HG03432 (cell line): ENCODE measurements around the gene PLEKHN1.
"Not testable (repeated sequence)": the region's sequence is repeated elsewhere in the genome, so short reads cannot be mapped to it uniquely, and the experiment has no call there.

ENCODE experiments used
- ATAC-seq: cut with Tn5 transposase; IDR thresholded peaks from one replicate; pipeline ENCODE4 v1.9.1; 2021; ENCODE audit warnings: mild to moderate bottlenecking, moderate library complexity; ENCODE audit not compliant: unreplicated experiment

The PLEKHN1 gene

DNA sequence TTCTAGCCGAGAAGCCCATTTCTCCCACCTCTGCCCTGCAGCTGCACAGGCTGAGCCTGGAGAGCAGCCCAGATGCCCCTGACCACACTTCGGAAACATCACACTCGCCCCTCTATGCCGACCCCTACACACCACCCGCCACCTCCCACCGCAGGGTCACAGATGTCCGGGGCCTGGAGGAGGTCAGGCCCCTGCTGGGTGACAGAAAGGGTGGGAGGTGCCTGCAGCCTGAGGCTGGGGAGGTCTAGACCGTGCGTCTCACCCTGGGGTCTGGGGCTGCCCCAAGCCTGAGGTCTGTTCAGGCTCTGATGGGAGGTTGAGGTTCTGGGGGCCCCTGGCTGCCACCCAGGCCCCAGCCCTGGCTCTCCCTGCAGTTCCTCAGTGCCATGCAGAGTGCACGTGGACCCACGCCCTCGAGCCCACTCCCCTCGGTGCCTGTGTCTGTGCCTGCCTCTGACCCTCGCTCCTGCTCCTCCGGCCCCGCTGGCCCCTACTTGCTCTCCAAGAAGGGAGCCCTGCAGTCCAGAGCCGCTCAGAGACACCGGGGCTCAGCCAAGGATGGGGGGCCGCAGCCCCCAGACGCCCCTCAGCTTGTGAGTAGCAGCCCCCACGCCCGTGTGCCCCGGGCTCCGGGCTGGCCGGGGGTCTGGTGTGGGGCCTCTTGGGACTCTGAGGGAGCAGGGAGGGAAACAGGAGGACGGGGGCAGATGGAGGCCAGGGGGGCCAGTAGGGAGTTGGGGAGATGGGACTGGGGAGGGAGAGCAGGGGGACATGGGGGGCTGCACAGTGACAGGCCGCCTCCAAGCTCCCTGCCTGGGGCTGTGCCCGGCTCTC lies 7.4 kb downstream of the PLEKHN1 start:
- no peak for ATAC-seq

DNA sequence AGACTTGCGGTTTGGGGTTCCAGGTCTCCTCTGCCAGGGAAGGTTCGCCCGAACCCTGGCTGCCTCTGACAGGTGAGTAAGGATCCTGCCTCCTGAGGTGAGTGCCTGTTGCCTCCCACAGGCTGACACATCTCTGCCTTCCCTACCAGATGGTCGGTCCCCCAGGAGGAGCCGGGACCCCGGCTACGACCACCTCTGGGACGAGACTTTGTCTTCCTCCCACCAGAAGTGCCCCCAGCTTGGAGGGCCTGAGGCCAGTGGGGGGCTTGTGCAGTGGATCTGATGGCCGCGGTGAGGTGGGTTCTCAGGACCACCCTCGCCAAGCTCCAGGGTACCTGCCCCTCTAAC lies 8.0 kb downstream of the PLEKHN1 start:
- ATAC-seq, result no peak

DNA sequence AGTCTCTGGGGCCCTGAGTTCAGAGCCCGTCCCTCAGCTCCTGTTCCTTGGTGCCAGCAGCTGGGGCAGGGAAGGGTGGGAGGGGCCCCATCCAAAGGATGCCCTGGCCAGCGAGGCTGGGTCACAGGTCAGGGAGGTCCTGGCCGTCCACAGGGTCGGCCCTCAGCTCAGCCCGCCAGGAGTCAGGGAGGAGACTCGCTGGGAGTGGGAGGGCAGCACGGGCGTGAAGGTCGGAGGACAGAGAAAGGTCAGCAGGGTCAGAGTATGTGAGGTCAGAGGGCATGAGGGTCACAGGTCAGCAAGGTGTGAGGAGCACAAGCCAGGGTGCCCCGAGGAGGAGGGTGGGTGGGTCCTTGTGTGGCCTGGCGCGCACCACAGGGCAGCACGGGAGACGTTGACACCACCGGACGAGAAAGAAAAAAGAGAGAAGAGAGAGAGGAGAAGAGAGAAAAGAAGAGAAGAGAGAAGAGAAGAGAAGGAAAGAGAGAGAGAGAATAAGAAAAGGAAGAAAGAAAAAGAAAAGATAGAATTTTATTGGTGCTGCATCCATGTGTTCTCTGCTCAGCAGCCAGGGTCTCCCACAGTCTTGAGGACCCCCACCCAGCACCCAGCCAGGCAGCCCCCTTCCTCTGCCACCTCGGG lies 8.5 kb downstream of the PLEKHN1 start:
- ATAC-seq, result no peak

DNA sequence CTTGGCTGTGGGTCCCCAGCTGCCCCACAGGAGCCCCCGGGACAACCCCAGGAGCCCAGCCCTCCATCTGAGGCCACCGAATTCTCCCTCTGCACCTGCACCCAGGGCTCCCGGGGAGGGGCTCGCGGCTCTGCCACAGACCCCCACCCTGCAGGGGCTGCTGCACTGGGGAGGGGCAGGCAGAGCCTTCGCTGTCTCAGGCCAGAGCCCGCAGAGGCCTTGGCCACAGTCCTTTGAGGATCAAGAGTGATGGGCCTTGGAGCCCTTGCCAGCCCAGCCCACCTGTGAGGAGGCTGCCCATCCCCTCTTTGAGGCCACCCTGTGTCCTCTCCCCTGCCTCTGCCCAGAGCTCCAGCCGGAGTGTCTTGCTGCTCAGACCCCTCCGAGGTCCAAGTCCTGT lies 9.1 kb downstream of the PLEKHN1 start:
- no peak for ATAC-seq

DNA sequence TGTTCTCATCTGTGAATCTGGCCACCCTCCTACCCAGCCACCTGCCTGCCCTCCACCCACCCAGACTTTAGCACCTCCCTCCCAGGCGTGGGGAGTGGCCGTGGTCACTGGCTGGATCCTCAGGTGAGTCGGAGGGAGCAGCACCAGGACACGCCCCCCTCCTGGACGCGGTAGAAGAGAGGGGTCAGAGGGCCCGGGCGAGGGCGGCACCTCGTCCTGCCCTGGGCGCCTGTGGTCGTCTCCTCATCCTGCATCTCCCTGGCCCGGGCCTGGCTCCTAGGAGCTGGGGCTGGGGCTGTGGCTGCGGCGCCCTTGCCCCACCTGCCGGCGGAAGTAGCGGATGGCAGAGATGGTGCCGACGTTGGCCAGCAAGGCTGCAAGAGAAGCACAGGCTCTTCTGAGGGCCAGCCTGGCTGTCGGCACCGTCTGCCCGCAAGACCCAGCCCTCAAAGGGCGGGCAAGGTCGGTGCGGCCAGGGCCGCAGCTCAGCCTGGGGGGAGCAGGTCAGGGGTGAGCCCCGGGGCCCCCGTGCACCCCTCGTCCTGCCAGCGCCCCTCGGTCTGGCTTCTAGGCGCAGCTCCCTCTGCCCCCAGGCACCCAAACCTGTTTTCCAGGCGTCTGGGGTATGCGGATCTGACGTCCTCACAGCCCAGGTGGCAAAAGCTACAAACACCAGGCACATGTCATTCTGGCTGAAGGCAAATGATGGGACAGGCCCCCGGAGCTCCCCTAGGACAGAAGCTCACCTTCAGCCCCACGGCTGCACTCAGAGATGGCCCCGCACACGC lies 9.8 kb downstream of the PLEKHN1 start:
- ATAC-seq, result no peak

DNA sequence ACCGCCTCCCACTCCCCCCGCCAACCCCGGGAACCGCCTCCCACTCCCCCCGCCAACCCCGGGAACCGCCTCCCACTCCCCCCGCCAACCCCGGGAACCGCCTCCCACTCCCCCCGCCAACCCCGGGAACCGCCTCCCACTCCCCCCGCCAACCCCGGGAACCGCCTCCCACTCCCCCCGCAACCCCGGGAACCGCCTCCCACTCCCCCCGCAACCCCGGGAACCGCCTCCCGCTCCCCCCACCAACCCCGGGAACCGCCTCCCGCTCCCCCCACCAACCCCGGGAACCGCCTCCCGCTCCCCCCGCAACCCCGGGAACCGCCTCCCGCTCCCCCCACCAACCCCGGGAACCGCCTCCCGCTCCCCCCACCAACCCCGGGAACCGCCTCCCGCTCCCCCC lies 10.5 kb downstream of the PLEKHN1 start:
- not testable (repeated sequence) for ATAC-seq

DNA sequence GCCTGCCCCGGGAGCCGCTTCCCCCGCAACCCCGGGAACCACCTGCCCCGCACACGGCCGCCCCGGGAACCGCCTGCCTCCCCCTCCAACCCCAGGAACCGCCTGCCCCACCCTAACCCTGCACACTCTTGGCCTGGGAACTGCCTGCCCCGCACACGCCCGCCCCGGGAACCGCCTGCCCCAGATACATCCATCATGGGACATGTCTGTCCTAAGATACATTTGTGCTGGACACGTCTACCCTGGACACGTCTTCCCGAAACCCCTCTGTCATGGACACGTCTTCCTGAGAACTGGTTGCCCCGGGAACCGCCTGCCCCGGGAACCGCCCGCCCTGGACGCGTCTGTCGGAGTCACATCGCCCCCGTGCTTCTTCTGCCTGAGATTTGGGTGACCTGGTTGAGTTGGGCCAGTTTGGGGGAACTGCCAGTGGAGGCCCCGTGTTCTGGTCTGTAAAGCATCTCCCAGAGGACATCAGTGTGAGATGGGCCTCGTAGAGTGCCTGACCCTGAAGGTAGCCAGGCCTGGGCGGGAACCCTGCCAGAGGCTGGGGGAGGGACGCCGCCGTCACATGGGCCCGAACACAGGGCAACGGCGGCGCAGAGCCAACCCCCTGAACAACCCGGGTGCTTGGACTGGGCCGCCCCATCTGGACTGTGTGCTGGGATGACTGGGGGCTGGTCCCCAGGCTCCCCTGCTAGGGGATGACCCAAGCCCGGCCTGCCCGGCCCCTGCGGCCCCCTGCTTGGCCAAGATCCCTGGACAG lies 12.0 kb downstream of the PLEKHN1 start:
- no peak for ATAC-seq

DNA sequence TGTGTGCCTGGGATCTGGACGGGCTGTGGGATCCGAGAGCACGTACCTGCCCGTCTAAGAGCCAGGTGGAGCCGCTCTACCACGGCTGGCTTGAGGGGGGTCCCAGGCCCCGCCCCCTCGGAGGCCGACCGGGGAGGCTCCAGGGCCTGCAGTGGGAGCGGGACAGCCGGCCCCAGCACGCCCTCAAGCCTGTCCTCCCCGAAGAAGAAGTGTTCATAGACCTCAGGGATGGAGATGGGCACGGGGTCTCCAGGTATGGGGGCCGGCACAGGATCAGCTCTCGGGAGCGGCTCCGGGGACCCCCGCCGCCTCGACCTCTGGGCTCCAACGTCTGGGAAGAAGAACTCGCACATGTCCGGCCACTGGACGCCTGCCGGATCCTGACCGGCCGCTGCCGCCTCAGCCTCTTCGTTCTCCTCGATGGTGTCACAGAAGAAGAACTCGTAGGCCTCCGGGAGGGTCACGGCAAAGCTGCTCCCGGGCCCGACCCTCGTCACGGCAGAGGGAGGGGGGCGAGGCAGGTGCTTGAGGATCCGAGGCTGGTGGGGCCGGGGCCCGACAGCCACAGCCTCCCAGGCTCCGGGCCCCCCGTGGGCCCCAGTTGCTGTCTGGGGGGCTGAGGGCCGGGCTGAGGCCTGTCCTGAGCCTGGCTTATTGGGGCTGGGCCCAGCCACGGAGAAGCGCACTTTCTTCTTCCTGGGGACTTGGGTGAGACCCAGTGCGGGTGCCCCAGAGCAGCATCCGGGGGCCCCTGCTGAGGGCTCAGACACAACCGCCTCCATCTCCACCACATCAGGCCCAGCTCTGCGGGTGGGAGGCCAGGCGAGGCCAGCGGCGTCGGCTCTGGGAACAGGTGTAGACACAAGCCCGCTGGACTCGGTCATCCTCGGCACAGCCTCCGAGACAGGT lies 12.8 kb downstream of the PLEKHN1 start:
- no peak for ATAC-seq

DNA sequence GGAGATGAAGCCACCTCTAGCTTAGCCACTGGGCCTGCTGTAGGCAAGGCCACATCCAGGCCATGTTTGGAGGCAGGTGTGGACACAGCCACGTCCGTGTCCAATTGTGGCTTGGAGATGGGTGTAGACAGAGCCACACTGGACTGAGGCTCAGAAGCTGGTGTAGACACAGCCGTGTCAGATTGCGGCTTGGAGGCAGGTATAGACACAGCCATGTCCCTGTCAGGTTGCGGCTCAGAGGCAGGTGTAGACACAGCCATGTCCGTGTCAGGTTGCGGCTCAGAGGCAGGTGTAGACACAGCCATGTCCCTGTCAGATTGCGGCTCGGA lies 13.4 kb downstream of the PLEKHN1 start:
- ATAC-seq, result no peak

DNA sequence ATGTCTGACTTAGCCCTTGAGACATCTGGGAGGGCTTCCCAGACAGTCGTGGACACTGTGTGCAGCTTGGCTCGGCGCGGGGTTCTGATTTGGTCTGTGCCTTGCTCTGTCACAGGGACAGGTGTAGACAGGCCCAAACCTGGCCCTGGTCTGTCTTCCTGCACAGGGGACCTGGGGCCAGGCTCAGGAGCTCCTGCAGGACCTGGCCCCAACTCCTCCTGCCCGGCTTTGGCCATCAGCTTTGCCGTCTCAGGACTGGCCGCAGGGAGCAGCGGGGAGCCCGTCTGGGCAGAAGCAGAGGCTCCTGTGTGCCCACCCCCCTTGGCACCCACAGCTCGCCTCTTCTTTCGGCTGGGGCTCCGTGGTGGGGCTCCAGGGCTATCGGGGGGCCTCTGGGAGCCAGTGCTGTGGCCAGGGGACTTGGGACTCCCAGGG lies 13.9 kb downstream of the PLEKHN1 start:
- no peak for ATAC-seq

DNA sequence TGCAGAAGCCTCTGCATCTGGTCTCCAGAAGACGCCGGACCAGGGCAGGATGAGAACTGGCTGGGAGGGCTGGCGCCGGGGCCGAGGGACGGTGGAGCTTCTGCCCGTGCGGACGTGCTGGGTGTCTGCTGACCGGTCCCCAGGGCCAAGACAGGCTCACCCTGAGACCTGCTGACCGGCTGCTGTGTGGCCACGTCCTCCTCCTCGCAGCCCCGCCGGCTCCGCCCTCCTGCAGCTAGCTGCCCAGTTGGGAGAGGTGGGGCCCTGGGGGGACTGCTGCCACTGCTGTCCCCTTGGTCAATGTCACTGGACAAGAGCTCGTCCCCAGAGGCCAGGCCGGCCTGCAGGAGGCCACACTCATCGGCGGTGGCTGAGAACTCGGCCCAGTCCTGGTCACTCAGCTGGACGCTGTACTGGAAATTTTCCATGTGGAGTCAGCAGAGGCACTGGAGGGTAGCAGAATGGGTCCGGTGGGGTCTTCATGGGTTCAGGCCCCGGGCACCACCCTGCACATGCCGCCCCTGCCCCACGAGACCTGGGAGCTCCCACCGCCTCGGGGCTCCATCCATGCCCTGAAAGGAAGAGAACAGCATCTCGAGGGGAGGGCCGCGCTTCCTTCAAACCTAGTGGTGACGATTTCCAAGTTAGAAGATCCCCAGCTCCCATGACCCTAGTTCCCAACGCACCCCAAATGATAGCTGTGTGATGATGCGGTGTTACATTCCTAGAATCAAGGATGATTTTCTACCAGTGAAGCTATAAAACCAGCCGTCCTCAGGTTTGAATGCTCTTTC lies 14.5 kb downstream of the PLEKHN1 start:
- no peak for ATAC-seq

DNA sequence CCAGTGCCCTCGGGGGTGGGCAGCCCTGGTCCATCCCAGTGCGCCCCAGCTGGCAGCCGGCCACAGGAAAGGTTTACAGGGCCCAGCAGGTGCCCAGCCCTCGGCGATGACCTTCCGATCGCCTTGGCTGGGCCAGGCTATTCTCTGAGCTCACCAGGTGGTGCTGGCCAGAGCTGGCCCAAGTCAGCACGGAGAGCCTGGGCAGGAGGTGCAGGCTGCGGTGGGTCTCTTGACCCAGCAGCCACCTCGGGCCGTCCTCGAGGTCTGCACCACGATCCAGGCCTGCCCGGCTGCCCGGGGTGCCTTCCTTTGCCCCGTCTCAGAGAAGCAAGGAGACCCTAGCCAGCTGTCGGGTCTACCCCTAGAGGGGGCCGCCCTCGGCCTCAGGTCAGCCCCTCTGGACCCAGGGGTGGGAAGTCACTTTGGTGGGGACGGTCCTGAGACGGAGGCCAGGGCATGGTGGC lies 15.2 kb downstream of the PLEKHN1 start:
- no peak for ATAC-seq

DNA sequence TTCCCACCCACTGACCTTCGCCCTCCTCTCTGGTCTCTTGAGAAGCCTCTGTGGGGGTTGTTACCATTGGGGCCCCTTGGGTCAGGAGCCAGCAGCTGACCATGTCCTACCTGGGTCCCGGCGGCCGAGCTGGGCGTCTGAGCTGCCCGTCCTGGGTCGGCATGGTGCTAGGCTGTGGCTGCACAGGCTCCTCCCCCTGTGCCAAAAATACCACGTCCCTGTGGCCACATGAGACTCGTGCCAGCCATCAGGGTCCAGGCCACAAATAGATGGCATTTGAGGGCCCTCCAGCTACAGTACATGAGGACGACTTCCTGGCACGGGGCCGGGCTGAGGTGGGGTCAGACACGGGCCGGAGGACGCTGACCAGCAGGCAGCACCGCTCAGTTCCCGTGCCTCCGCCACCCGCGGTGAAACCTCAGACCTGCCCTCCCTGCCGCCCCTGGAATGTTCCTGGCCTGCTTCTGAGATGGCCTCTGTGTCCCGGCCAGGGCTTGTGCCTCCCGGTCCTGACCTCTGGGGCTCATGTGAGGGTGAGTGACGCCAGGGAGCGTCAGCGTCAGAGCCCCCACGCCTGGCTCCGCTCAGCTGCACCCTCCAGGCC lies 15.8 kb downstream of the PLEKHN1 start, which contains the start of gene PERM1:
TSS of gene PERM1 (minus strand) at position 139 of the 604 bp plus-strand sequence. CDS start 1,064 bp downstream, outside the sequence.
- ATAC-seq, result no peak

DNA sequence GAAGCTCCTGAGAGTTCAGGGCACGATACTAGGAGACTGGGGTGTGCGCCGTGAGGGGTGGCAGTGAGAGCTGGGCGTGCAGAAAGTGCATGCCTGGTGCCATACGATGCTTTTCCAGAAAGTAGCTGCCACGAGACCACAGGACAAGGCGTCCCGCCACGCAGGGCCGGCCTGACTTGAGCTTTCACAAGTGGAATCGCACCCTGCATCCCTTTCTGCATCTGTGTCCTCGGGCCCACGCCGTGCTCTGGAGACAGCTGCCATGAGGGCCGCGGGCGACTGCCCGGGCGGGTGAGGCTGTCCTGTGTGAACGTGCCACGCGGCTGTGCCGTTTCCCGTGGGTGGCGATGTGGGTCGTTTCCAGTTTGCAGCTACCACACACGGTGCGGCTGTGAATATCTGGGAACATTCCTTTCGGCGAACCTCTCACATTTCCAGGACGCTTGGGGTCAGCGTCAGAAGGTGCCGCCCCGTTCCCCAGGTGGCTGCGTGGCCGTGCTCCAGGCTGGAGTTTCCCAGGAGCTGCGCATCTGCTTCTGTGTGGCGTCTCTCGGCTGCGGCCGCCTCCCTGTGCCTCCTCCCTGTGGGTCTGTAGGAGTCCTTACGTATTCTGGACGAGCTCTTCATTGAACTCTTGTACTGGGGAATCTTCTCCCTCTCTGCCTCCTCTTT lies 16.6 kb downstream of the PLEKHN1 start:
- ATAC-seq, result no peak

DNA sequence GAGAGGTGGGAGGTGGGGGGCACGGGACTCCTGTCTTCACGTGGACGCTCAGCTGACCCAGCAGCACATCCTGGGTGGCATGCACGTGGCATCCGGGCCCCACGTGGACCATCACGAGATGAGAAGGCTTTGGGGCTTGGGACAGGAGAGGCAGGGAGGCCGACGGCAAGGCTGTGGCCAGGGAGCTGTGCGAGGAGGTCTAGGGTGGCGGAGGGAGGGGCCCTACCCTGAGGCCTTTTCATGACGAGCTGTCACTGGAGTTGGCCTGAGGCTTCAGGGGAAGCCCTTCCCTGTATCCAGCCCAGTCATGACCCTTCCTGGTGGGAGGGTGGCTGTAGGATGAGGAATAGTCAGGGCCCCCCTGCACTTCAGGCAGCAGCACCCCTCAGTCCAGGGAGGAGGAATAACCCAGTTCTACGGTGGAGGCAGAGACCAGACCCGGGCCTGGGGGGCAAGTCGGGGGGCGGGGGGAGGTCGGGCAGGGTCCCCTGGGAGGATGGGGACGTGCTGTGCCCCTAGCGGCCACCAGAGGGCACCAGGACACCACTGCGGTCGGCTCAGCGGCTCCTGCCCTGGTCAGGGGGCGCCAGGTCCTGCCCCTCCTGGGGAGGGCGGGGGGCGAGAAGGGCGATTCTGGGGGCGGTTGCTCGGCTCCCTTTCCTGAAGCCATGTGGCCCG lies 17.7 kb downstream of the PLEKHN1 start:
- no peak for ATAC-seq

DNA sequence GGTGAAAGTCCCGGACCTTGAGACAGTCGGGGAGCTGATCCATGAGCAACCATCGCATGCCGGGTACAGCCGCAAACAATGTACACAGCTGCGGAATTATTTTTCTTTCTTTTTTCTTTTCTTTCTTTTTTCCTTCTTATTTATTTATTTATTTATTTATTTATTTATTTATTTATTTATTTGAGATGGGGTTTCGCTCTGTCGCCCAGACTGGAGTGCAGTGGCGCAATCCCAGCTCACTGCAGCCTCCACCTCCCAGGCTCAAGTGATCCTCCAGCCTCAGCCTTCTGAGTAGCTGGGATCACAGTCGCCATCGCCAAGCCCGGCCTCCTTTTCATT lies 18.2 kb downstream of the PLEKHN1 start:
- ATAC-seq, result no peak

DNA sequence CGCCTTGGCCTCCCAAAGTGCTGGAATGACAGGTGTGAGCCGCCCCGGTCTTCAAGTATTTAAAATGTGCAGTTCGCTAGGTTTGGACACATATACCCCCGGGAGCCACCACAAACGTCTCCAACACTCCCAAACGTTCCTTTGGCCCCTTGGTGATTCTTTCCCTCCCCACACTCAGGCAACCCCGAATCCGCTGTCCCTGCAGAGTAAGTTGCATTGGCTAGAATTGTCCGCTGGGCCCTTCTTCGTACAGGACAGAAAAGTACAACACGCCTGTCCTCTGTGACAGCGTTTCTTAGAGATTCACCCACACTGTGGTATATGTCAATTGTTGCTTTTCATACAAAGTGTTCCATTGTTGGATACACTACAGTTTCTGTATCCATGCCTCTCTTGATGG lies 18.8 kb downstream of the PLEKHN1 start:
- ATAC-seq, result no peak

DNA sequence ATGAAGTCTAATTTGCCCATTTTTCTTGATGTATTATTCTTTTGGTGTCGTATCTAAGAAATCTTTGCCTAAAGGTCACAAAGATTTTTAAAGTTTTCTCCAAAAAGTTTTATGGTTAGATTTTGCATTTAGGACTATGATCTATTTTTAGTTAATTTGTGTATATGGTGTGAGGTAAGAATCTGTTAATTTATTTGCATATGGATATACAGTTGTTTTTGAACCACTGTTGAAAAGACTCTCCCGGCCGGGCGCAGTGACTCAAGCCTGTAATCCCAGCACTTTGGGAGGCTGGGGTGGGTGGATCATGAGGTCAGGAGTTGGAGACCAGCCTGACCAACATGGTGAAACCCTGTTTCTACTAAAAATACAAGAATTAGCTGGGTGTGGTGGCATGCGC lies 21.8 kb downstream of the PLEKHN1 start:
- not testable (repeated sequence) for ATAC-seq
